HEK293 (cell line): Measurements from ENCODE around the gene NLRX1.

ENCODE experiments used
- CTCF ChIA-PET: fragments of 350-600 bp; formaldehyde crosslinking; extraction: SDS; loops from one replicate; lab custom pipeline; 2021; ENCODE audit warnings: antibody characterized with exemption; lab: Yijun Ruan, JAX
- POLR2A ChIA-PET: fragments of 300-600 bp; formaldehyde crosslinking; extraction: SDS; loops from one replicate; lab custom pipeline; 2020; ENCODE audit warnings: antibody characterized with exemption, inconsistent platforms; lab: Yijun Ruan, JAX
- H3K27ac ChIP-seq: fragments of 200-500 bp; sonication (Bioruptor generic); 2 replicates; pipeline ENCODE4 v1.5.1; 2014; ENCODE audit warnings: low read depth, low read length, control low read depth, inconsistent platforms; ENCODE audit errors: extremely low read depth
- H3K36me3 ChIP-seq, 2 experiments: fragments of 200-500 bp in 1 of 2; sonication (Bioruptor generic) in 1 of 2; 1 replicate in 1 of 2; 2 replicates in 1 of 2; pipeline ENCODE4 v1.5.1; 2014 to 2017; ENCODE audit warnings: inconsistent platforms in 2 of 2, low read length in 2 of 2; ENCODE audit not compliant: control insufficient read depth in 2 of 2, insufficient read depth in 1 of 2
- H3K4me1 ChIP-seq: fragments of 200-500 bp; sonication (Bioruptor generic); 2 replicates; pipeline ENCODE4 v1.5.1; 2014; ENCODE audit warnings: mild to moderate bottlenecking, low read length, inconsistent platforms; ENCODE audit not compliant: control insufficient read depth, insufficient read depth
- H3K4me3 ChIP-seq: 2 replicates; pipeline ENCODE4 v1.5.1; 2011; ENCODE audit warnings: low read depth, mild to moderate bottlenecking, control low read depth, low read length, moderate library complexity
- H3K9me3 ChIP-seq: fragments of 200-500 bp; sonication (Bioruptor generic); 2 replicates; pipeline ENCODE4 v1.5.1; 2014; ENCODE audit warnings: low read depth, low read length, inconsistent platforms; ENCODE audit not compliant: control insufficient read depth, insufficient read depth
- ELK4 ChIP-seq: IDR thresholded peaks from 2 replicates; pipeline ENCODE4 v1.6.1; 2011; ENCODE audit warnings: mild to moderate bottlenecking, low read depth, low read length, borderline replicate concordance
- HIC1 ChIP-seq: fragments of 450-650 bp; formaldehyde crosslinking; IDR thresholded peaks from 2 replicates; pipeline ENCODE4 v1.5.1; 2016; ENCODE audit warnings: missing biosample characterization, missing genetic modification characterization
- MZF1 ChIP-seq: fragments of 450-650 bp; formaldehyde crosslinking; IDR thresholded peaks from 2 replicates; pipeline ENCODE4 v1.5.1; 2017; ENCODE audit warnings: missing biosample characterization, missing genetic modification characterization, borderline replicate concordance
- OVOL3 ChIP-seq: fragments of 450-650 bp; formaldehyde crosslinking; IDR thresholded peaks from 2 replicates; pipeline ENCODE4 v1.5.1; 2016; ENCODE audit warnings: missing biosample characterization, missing genetic modification characterization
- PBX3 ChIP-seq: sonication (generic); formaldehyde crosslinking; IDR thresholded peaks from 2 replicates; pipeline ENCODE4 v1.8.1; 2022; ENCODE audit warnings: mild to moderate bottlenecking, moderate library complexity, missing genetic modification reagents
- PRDM10 ChIP-seq: fragments of 450-650 bp; formaldehyde crosslinking; IDR thresholded peaks from 2 replicates; pipeline ENCODE4 v1.5.1; 2016; ENCODE audit warnings: missing biosample characterization, missing genetic modification characterization
- TCF7L2 ChIP-seq: IDR thresholded peaks from 2 replicates; pipeline ENCODE4 v1.6.1; 2011; ENCODE audit warnings: low read depth, mild to moderate bottlenecking, inconsistent platforms, low read length, moderate library complexity, borderline replicate concordance
- ZBTB1 ChIP-seq: fragments of 450-650 bp; formaldehyde crosslinking; IDR thresholded peaks from 2 replicates; pipeline ENCODE4 v1.5.1; 2016; ENCODE audit warnings: missing biosample characterization, missing genetic modification characterization
- ZFP69B ChIP-seq: fragments of 450-650 bp; formaldehyde crosslinking; IDR thresholded peaks from 2 replicates; pipeline ENCODE4 v1.5.1; 2016; ENCODE audit warnings: missing biosample characterization, missing genetic modification characterization
- ZIC2 ChIP-seq: fragments of 450-650 bp; formaldehyde crosslinking; IDR thresholded peaks from 2 replicates; pipeline ENCODE4 v1.5.1; 2016; ENCODE audit warnings: missing biosample characterization, missing genetic modification characterization
- ZNF140 ChIP-seq: fragments of 450-650 bp; formaldehyde crosslinking; IDR thresholded peaks from 2 replicates; pipeline ENCODE4 v1.5.1; 2016; ENCODE audit warnings: missing biosample characterization, missing genetic modification characterization
- ZNF169 ChIP-seq: fragments of 450-650 bp; formaldehyde crosslinking; IDR thresholded peaks from 2 replicates; pipeline ENCODE4 v1.5.1; 2016; ENCODE audit warnings: missing biosample characterization, missing genetic modification characterization
- ZNF184 ChIP-seq: fragments of 450-650 bp; IDR thresholded peaks from 2 replicates; pipeline ENCODE4 v1.5.1; 2018; ENCODE audit warnings: missing biosample characterization, mild to moderate bottlenecking, missing genetic modification characterization
- ZNF223 ChIP-seq: fragments of 450-650 bp; formaldehyde crosslinking; IDR thresholded peaks from 2 replicates; pipeline ENCODE4 v1.5.1; 2016; ENCODE audit warnings: missing biosample characterization, missing genetic modification characterization
- ZNF274 ChIP-seq, 2 experiments: fragments of 200-500 bp in 1 of 2; fragments of 450-650 bp in 1 of 2; sonication (Bioruptor generic) in 1 of 2; formaldehyde crosslinking in 1 of 2; IDR thresholded peaks; 2 replicates each; pipeline versions ENCODE4 v1.5.1 to v1.6.1; 2014 to 2016; ENCODE audit warnings: borderline replicate concordance in 1 of 2, inconsistent platforms in 1 of 2, low read length in 1 of 2, missing biosample characterization in 1 of 2, missing genetic modification characterization in 1 of 2
- ZNF37A ChIP-seq: fragments of 450-650 bp; IDR thresholded peaks from 2 replicates; pipeline ENCODE4 v1.5.1; 2018; ENCODE audit warnings: missing biosample characterization, missing genetic modification characterization
- ZNF501 ChIP-seq: fragments of 450-650 bp; formaldehyde crosslinking; IDR thresholded peaks from 2 replicates; pipeline ENCODE4 v1.5.1; 2016; ENCODE audit warnings: missing biosample characterization, missing genetic modification characterization
- ZNF549 ChIP-seq: fragments of 450-650 bp; IDR thresholded peaks from 2 replicates; pipeline ENCODE4 v1.5.1; 2018; ENCODE audit warnings: missing biosample characterization, missing genetic modification characterization, mild to moderate bottlenecking, inconsistent platforms, moderate library complexity
- ZNF626 ChIP-seq: fragments of 450-650 bp; sonication (Bioruptor Pico); formaldehyde crosslinking; IDR thresholded peaks from 2 replicates; pipeline ENCODE4 v1.5.1; 2018; ENCODE audit warnings: missing biosample characterization, missing genetic modification characterization, inconsistent platforms
- ZNF664 ChIP-seq: fragments of 450-650 bp; formaldehyde crosslinking; IDR thresholded peaks from 2 replicates; pipeline ENCODE4 v1.5.1; 2016; ENCODE audit warnings: missing biosample characterization, missing genetic modification characterization
- ZSCAN16 ChIP-seq: fragments of 450-650 bp; formaldehyde crosslinking; IDR thresholded peaks from 2 replicates; pipeline ENCODE4 v1.5.1; 2016; ENCODE audit warnings: missing biosample characterization, missing genetic modification characterization
- ZSCAN4 ChIP-seq: fragments of 450-650 bp; formaldehyde crosslinking; IDR thresholded peaks from 2 replicates; pipeline ENCODE4 v1.5.1; 2017; ENCODE audit warnings: missing biosample characterization, missing genetic modification characterization

Gene NLRX1

GRCh38 chr11:119187123-119187892 lies 18.8 kb downstream of the NLRX1 start:
- H3K4me3 ChIP-seq = no peak overlapping the region
- POLR2A ChIA-PET = interaction anchor here (0.7 kb wide), 2 partner anchors 54 to 129 kb away, joined by 4 read pairs; partner anchors contain the start of gene MCAM
- H3K9me3 ChIP-seq = no peaks in the 10 kb centered on the region
- no peak overlapping the region for H3K27ac ChIP-seq
- CTCF ChIA-PET = no interaction called here
- H3K36me3 ChIP-seq = peaks cover 0 to 7% of the 10 kb centered on the region in 2 experiments; a peak in 2 of 3 replicates
- TF ChIP-seq ZNF274 (IDR thresholded peaks at IDR 0.05; ENCODE audit: low read length) = no peak
- TF ChIP-seq ZNF274 (tag by site-specific recombination; IDR thresholded peaks at IDR 0.05; ENCODE audit: borderline replicate concordance) = no peak
- TF ChIP-seq OVOL3 = no peak
- no peak for TF ChIP-seq ZSCAN16
- no peak for TF ChIP-seq ZNF140 (tag by site-specific recombination)
- no peak for TF ChIP-seq TCF7L2
- TF ChIP-seq ZNF549 = no peak
- TF ChIP-seq ZNF223 (tag by site-specific recombination) = no peak
- TF ChIP-seq ELK4 = no peak
- no peak for TF ChIP-seq ZNF184
- no peak for TF ChIP-seq ZIC2 (tag by site-specific recombination)
- no peak for TF ChIP-seq ZFP69B (tag by site-specific recombination)
- TF ChIP-seq ZNF664 (tag by site-specific recombination) = no peak
- no peak for TF ChIP-seq ZNF501
- H3K4me1 ChIP-seq = no peaks in the 10 kb centered on the region

- H3K27ac ChIP-seq = no peak overlapping the region
- POLR2A ChIA-PET = no interaction called here
- no peak overlapping the region for H3K4me3 ChIP-seq
- no peaks in the 10 kb centered on the region for H3K9me3 ChIP-seq
- H3K4me1 ChIP-seq = no peaks in the 10 kb centered on the region
- CTCF ChIA-PET = no interaction called here
- TF ChIP-seq PRDM10 (tag by site-specific recombination) = no peak
- no peak for TF ChIP-seq ZNF37A (tag by site-specific recombination)
- H3K36me3 ChIP-seq = peaks cover 0 to 6% of the 10 kb centered on the region in 2 experiments; a peak in 1 of 3 replicates
These were observed 19.5 kb downstream of the NLRX1 start for GRCh38 chr11:119188067-119188466.

GRCh38 chr11:119188887-119189286 lies 20.4 kb downstream of the NLRX1 start:
- H3K4me3 ChIP-seq = no peak overlapping the region
- H3K9me3 ChIP-seq = no peaks in the 10 kb centered on the region
- CTCF ChIA-PET = interaction anchor here (0.8 kb wide), 1 partner anchor 9 kb away, joined by 4 read pairs; no protein-coding TSS in a partner anchor
- POLR2A ChIA-PET = interaction anchor here (0.8 kb wide), 1 partner anchor 9 kb away, joined by 3 read pairs; no protein-coding TSS in a partner anchor
- no peak overlapping the region for H3K27ac ChIP-seq
- peaks cover 0 to under 1% of the 10 kb centered on the region in 2 experiments; a peak in 1 of 3 replicates for H3K36me3 ChIP-seq
- no peaks in the 10 kb centered on the region for H3K4me1 ChIP-seq
- TF ChIP-seq ZNF169 (tag by site-specific recombination) (no peak), ZNF626 (tag by site-specific recombination) (no peak), ZBTB1 (tag by site-specific recombination) (no peak), MZF1 (tag by site-specific recombination) (no peak), ZNF501 (no peak), HIC1 (tag by site-specific recombination) (no peak), PBX3 (CRISPR knock-in tag) (no peak), ZSCAN4 (tag by site-specific recombination) (no peak)
